ENCODE measurements around the gene INSYN1.
"Not testable (repeated sequence)": the region's sequence is repeated elsewhere in the genome, so short reads cannot be mapped to it uniquely, and the experiment has no call there.

INSYN1 gene, protein sequence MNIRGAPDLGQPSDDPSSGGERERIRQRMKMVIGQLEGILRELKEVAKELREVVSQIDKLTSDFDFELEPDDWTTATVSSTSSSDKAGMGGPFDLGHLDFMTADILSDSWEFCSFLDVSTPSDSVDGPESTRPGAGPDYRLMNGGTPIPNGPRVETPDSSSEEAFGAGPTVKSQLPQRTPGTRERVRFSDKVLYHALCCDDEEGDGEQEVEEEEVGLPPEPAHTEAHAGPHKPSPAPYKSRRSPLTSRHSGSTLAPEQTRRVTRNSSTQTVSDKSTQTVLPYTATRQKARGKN

DNA sequence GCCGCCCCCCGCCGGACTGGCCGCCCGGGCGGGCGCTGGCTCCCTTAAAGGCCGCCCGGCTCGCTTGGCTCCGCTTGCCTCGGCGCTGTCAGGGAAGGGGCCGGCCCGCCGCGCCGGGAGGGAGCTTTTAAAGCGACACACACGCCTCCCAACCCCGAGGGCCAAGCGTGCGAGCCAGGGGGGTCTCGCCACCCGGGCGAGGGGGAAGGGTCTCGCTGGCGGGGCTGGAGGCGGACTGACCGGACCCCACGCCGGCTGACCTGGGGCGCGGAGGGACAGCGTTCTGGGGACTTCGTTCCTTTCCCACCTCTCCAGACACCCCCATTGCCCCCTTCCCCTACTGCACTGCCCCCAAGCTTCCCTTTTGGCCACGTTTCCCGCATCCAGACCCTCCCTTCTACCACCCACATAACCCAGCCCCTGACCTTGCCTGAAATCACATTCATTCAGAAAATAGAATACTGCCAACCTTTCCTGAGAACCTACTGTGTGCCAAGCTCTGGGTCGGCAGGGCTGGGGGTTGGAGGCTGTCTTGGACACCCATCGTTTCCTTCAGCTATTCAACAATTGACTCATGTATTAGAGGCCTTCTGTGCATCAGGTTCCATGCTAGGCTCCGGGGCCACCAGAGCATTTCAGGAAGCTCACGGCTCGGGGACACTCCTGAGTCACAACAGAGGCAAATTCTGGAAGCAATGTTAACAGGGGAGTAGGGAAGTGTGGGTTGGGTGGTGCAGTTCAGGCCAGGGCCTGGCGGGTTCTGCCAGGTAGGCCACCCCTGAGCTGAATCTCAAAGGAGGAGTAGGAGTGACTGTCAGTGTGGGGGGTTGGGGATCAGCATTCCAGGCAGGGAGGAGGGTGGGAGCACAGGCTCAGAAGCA, at the start of gene INSYN1:
Gene INSYN1, minus strand, starts transcription at position 102 of the 881 bp plus-strand sequence. CDS start 2,221 bp downstream, outside the sequence.
- no peak for DNase-seq

DNA sequence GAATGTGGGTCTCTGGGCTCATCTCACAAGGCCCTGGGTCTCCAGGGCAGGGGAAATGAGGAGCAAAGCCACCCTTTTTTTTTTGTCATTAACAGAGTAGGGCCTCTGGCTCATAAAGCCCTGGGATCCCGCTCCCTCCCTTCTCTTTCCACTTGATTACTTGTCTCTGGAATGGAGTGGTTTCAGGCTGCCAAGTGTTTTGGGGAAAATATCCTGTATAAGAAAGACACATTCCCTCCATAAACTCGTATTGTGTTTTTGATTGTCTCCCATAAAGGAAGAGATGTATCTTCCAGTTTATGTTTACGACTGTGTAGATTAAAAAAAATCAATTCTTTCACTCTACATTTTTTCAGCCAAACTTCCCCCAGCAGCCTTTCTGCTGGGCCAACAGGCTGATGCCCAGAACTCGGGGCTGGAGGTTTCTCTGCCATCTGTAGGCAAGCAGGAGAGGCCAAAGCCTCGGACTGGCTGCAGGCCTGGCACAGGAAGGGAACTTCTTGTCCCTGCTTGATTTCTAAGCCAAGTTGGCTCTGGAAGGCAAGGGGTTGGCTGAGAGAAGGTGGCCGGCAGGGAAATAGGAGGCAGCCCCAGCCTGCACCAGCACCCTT, 49.4 kb upstream of the INSYN1 start:
- no peak for DNase-seq

GRCh38 chr15:73800662-73801345, 47.7 kb upstream of the INSYN1 start:
- no peak for DNase-seq

DNA sequence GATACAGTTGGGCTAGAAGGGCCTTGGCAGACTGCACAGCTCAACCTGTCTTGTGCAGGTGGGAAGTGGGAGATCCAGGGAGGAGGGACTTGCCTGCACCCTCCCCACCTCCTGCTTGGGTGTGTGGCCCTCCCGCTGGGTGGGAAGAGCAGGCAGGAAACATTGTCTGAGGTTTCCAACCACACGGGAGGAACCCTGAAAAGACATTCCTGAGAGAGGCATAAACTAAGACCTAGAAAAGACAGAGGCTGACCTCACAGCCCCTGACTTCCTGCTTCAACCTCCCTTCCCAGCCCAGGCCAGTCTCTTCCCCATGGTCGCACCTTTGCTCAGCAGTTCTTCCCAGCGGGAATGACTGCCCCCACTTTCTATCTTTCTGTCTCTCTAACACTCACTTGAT, 46.3 kb upstream of the INSYN1 start:
- DNase-seq = no peak

- DNase-seq = no peak
These were observed 44.4 kb upstream of the INSYN1 start for GRCh38 chr15:73797366-73798158.

GRCh38 chr15:73796331-73796831, 43.2 kb upstream of the INSYN1 start:
- DNase-seq = no peak

DNA sequence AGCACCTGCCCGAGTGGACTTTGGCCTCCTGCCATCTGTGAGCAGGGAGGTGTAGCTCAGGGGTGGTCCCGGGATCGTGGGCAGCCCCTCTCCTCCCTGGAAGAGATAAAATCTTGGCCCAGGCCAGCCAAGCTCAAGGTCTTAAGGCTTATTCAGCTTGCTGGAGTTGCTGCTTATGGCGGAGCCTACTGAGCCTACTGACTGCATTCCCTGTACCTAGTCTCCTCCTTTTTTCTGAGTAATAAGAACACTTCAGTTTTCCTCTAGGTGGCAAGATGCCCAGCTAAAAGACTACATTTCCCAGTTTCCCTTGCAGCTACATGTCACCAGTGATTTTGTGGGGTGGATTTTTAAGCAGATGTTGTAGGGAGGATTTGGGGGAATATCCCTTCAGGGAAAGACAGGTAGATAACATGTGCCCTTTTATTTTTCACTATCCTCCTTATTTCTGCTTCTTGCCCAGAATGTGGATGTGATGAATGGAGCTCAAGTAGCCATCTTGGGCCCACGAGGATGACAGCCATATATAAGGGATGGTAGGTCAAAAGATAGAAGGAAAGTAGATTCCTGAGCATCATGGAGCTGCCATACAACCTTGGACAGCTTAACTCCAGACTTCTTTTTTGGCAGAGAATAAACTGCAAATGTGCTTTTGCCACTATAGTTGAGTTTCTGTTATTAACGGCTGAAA, 41.4 kb upstream of the INSYN1 start:
- DNase-seq = no peak

- not testable (repeated sequence) for DNase-seq
These were observed 39.9 kb upstream of the INSYN1 start for GRCh38 chr15:73792899-73793541.

GRCh38 chr15:73792415-73792814, 39.3 kb upstream of the INSYN1 start:
- no peak for DNase-seq

GRCh38 chr15:73789521-73790240, 36.5 kb upstream of the INSYN1 start:
- DNase-seq = no peak

GRCh38 chr15:73787621-73788020, 34.5 kb upstream of the INSYN1 start:
- DNase-seq = no peak

DNA sequence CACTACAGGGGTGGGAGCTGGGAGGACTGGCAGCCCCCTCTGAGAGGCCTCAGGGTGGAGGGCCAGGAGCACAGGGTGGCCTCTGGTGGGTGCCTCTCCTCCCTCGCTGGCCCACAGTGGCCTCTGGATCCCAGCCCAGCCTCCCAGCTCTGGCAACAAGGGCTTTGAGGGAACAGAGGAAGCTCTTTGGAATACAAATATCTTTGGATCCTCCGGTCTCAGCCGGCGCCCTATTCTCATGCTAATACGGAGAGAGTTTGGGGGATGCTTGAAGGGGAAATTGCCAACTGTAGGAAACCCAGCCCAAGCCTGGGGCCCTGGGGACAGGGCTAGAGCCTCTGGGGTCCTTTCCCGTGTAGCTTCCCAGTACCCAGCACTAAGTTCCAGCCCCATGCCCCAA, 33.4 kb upstream of the INSYN1 start:
- no peak for DNase-seq

GRCh38 chr15:73785256-73786014, 32.3 kb upstream of the INSYN1 start:
- DNase-seq = not testable (repeated sequence)

DNA sequence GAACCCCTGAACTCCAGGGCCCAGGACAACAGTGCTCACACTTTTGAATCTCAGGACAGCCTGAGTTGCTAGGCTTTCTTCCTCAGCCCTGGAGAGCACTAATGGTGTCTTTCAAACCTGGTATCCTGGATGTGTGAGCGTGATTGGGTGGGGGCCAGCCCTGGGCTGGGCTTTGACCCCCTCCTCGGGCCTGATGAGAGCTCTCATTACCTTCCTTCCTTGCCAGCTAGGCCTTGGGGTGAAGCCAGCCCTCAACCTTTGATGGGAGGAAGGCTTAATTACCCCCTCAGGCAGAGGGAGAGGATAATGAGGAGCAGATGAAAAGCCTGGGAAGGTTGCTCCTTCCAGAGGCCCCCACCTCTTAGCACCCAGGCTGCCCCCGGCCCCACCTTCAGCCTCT, 31.1 kb upstream of the INSYN1 start:
- DNase-seq = no peak

GRCh38 chr15:73782344-73782959, 29.3 kb upstream of the INSYN1 start:
- DNase-seq = no peak

DNA sequence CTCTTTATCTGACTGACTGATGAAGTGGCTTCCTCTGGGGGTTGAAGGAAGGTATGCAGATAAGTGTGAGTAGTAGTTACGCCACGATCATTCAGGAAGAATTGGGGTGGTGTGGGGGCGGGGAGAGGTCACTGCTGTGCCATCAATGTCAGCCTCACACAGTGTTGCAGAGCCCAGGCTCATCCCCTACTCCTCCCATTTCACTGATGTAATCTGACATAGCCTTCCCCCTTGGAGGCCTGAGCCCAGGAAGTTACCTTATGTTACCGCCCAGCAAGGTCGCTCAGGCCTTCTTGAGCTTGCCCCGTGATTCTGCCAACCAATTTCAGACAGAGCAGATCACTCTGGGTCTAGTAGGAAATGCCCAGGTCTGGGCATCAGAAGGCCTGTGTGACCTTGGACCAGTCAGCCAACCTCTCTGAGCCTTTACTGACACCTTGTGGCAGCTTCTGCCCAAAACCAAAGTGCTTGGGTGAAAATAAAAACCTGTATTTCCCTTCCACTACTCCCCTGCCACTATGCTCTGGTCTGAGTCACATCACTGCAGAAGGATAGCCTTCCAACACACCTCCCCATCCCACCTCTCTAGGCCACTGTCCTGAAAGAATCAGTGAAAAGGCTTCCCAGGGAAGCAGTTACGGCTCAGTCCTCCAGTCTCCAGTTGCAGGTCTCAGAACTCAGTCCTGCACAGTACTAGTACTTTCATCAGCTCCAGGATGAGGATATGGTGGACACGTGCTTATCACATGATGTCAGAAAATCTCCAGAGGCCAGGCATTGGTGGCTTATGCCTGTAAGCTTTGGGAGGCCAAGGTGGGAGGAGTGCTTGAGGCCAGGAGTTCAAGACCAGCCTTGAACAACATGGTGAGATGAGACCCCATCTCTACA, 28.1 kb upstream of the INSYN1 start:
- DNase-seq = no peak

DNA sequence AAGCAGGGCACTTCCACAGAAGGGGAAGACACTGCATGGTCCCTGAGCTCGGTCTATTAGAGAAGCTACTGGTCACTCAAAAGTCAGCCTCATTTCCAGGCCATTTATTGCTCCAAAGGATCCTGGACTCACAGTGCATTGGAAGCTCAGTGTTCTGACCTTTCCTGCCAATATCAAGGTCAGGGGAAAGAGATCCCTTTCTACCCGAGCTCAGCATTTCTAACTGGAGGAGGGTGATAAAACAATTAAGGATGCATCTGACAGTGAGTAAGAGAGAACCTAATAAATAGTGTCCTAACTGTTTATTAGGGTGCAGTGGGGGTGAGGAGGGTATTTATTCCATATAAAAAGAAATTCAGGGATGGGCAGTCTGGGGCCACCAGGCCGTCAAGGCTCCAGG, 26.8 kb upstream of the INSYN1 start:
- no peak for DNase-seq

DNA sequence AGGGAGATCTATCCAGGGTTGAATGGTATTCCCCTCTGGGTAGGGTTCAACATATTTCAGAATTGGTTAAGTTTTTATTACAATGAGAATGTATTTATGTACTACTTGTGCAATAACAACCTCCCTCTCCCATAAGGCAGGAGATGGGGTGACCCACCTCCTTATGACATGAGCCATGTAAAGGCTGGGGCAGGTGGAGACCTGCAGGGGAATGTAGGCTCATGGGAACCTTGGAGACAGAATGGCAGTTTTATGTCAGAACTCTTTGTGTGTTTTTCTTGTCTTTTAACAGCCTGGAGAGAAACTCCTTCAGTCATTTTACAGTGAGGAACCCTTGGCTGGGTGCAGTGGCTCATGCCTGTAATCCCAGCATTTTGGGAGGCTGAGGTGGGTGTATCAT, 24.6 kb upstream of the INSYN1 start:
- DNase-seq = no peak

All from NCI-H526 treated with DMSO at 0.1 percent for 48 hours (cell line).